HG03521 (cell line): Measurements from ENCODE around the gene DGCR2.
"Not testable (repeated sequence)": the region's sequence is repeated elsewhere in the genome, so short reads cannot be mapped to it uniquely, and the experiment has no call there.

Experiments
- ATAC-seq: cut with Tn5 transposase; IDR thresholded peaks from one replicate; pipeline ENCODE4 v1.9.1; 2021; ENCODE audit warnings: mild to moderate bottlenecking, moderate library complexity; ENCODE audit not compliant: unreplicated experiment

DGCR2 gene

GRCh38 chr22:19013881-19014598, 108.2 kb downstream of the DGCR2 start:
- not testable (repeated sequence) for ATAC-seq

DNA sequence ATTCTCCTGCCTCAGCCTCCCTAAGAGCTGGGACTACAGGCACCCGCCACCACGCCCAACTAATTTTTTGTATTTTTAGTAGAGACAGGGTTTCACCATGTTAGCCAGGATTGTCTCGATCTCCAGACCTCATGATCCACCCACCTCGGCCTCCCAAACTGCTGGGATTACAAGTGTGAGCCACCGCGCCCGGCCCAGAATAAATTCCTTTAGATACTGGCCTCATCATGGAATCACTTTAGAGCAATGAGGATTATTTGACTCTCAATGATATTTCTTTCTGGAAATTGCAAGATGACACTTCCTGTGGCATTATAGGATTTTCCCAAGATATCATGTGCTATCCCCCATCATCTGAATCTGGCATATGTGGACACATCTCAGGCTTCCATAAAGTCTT, 108.8 kb downstream of the DGCR2 start:
- ATAC-seq = not testable (repeated sequence)

- ATAC-seq = no peak
Measured at GRCh38 chr22:19012308-19012986, 109.8 kb downstream of the DGCR2 start.

DNA sequence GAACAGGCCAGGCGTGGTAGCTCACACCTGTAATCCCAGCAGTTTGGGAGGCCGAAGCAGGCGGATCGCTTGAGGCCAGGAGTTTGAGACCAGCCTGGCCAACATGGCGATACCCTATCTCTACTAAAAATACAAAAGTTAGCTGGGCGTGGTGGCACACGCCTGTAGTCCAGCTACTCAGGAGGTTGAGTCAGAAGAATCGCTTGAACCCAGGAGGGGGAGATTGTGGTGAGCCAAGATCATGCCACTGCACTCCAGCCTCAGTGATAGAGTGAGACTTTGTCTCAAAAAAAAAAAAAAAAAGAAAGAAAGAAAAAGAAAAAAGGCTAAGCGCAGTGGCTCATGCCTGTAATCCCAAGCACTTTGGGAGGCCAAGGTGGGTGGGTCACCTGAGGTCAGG, 110.6 kb downstream of the DGCR2 start:
- ATAC-seq = not testable (repeated sequence)

DNA sequence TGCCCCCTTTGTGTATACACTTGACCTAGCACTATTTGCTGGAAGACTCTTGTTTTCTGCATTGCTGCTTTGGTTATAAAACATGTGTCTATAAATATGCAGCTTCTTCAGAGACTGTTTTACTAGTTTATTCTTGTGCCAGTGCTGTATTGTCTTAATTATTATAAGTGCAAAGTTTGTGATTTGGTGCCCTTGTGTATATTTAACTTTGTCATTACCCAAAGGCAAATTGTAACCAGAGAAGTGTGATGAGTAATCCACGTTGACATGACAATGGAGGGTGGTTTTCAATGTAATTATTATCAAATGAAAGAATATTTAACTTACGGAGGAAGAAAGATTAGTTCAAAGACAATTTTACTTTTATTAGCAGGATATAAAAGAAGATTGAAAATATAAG, 111.1 kb downstream of the DGCR2 start:
- ATAC-seq = no peak

GRCh38 chr22:19005905-19006304, 116.3 kb downstream of the DGCR2 start:
- no peak for ATAC-seq

DNA sequence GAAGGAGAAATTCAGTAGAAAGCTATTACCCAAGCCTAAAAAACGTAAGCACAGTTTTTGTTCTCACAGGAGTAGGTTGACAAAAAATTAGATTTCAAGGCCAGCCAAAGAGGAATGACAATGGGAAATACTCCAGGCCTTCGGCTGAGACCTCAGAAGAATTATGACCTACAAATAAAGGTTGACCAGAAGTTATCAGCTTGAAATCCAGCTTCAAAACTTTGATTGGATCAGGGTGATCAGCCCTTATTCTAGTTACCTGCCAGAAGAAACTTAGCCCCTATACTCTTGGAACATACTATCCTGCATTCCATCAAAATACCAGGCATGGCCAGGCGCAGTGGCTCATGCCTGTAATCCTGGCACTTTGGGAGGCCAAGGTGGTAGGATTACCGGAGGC, 117.7 kb downstream of the DGCR2 start:
- no peak for ATAC-seq

- ATAC-seq = no peak
Measured at GRCh38 chr22:19003508-19003907, 118.7 kb downstream of the DGCR2 start.

GRCh38 chr22:19002684-19003038, 119.6 kb downstream of the DGCR2 start:
- ATAC-seq = no peak

- no peak for ATAC-seq
Measured at GRCh38 chr22:19001204-19001603, 121.0 kb downstream of the DGCR2 start.

GRCh38 chr22:19000106-19000505, 122.1 kb downstream of the DGCR2 start:
- ATAC-seq = not testable (repeated sequence)

GRCh38 chr22:18999416-18999815, 122.8 kb downstream of the DGCR2 start:
- no peak for ATAC-seq

DNA sequence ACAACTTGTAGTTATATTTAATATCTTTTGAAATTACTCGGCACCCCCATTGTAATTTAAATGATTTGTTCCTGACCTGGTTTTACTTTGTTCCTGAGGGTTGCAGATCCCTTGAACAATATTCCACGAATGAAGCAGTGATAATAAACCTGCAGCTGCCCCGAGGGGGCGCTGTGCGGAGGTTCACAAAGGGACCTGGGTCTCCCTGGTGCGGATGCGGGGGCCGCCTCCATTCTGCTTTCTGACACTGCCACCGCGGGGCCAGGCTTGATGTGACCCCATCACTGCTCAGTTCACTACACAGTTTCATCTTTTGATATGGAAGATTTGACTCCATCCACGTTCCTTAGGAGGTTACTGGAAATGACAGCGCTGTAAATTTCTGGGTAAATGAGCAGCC, 123.2 kb downstream of the DGCR2 start:
- no peak for ATAC-seq

GRCh38 chr22:18997925-18998315, 124.3 kb downstream of the DGCR2 start:
- ATAC-seq = no peak

DNA sequence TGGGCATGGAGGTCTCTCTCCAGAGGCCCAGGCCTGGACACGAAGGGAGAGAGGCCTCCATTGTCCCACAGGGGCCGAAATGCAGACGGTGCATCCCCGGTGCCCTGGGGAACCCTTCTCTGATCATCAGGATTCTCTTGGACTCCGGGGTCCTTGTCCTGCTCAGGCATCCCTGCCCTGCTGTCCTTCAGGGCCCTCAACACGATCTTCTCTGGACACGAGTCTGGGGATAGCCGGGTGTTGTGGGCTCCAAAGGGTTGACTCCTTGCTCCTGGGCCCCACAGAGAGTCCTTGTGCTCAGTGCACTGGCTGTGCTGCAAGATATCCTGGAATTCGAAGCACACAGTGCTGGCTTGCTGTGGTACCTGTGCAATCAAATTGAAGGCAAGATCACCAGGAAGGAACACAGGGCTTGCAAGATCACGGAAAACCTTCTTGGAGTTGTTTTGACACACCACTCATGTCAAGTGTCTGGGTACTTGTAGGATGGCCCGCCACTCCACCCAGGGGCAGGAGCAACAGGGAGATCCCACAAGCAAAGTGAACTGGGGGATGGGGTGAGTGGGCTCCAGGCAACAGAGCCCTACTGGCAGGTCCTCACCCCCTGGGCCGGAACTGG, 124.8 kb downstream of the DGCR2 start:
- ATAC-seq = no peak

DNA sequence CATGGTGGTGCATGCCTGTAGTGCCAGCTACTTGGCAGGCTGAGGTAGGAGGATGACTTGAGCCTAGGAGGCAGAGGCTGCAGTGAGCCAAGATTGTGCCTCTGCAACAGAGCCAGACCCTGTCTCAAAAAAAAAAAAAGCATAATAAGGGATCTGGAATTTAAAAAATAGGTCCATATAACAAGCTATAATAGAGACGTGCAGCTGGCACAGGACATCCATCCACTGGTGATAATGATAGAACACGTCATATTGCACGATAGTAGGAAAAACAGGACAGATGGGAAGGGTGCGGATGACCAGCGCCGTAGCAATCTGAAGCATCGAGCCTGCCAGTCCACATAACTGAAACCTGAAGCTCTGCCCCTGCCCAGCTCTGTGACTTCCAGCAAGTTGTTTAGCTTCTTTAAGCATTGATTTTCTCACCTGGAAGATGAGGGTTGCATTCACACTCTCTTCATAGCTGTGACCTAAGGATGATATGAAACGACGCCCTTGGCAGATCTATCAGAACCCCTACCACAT, 125.8 kb downstream of the DGCR2 start:
- ATAC-seq = no peak

- no peak for ATAC-seq
Measured at GRCh38 chr22:18995327-18995711, 126.9 kb downstream of the DGCR2 start.

GRCh38 chr22:18994701-18995326, 127.4 kb downstream of the DGCR2 start:
- ATAC-seq = no peak

DNA sequence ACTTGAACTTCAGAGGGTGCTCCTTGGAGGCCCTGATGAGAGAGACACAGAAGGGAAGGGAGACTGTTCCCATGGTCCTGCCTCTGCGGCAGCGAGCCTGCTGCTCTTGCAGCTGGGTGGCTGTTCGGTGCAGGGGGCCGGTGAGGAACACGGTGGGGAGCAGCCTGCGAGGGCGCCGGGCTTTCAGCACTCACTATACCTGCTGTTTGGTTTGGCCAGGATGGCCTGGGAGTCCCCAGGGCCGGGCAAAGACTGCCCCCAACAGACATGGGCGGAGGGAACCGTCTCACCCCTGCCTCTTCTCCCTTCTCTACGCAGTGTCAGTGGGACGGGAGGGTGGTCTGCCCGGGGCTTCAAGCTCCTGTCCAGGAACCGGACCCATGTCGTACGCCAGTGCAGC, 128.2 kb downstream of the DGCR2 start:
- no peak for ATAC-seq

- ATAC-seq = no peak
Measured at GRCh38 chr22:18992543-18993198, 129.5 kb downstream of the DGCR2 start.

- no peak for ATAC-seq
Measured at GRCh38 chr22:18991821-18992442, 130.3 kb downstream of the DGCR2 start.
